PC-3 (cell line): ENCODE results near the gene CLEC5A. TPM values are rescaled to one million over a fixed set of nuclear protein-coding genes. Genes with fewer than 3 reads are reported as not detected.

Source experiments
- ATAC-seq: fragments of 200-7000 bp; cut with Tn5 transposase; 2 replicates; pipeline ENCODE4 v1.9.1; 2020; ENCODE audit warnings: mild to moderate bottlenecking, moderate library complexity
- BruUV-seq: library from RNA; stranded (reverse); fragments of 400-500 nt; replicated peaks from 2 replicates; lab custom pipeline; 2021; lab: Mats Ljungman, UMichigan
- CTCF ChIA-PET: fragments of 300-600 bp; sonication (Branson Sonifier 250); formaldehyde crosslinking; loops from one replicate; lab custom pipeline; 2022; ENCODE audit warnings: antibody characterized with exemption; lab: Charles Lee
- POLR2A ChIA-PET: fragments of 300-600 bp; sonication (Branson Sonifier 250); formaldehyde crosslinking; loops from one replicate; lab custom pipeline; 2022; ENCODE audit warnings: antibody characterized with exemption; ENCODE audit not compliant: unreplicated experiment; lab: Charles Lee
- DNase-seq: peaks from one replicate; pipeline ENCODE4 v3.0.0-alpha.2; 2015
- H2AFZ ChIP-seq: fragments of 300-600 bp; sonication (generic); 2 replicates; pipeline ENCODE4 v1.6.0; 2016; ENCODE audit warnings: antibody characterized with exemption, low read length
- H3F3A ChIP-seq: fragments of 300-600 bp; sonication (generic); one replicate; pipeline ENCODE4 v1.6.0; 2017; ENCODE audit warnings: antibody characterized with exemption, low read length, control low read depth, mild to moderate bottlenecking; ENCODE audit not compliant: unreplicated experiment
- H3K27ac ChIP-seq: fragments of 300-600 bp; sonication (generic); 2 replicates; pipeline ENCODE4 v1.5.1; 2016; ENCODE audit warnings: mild to moderate bottlenecking, low read length
- H3K27me3 ChIP-seq: fragments of 300-600 bp; sonication (generic); 2 replicates; pipeline ENCODE4 v1.6.1; 2016; ENCODE audit warnings: low read length, mixed read lengths
- H3K36me3 ChIP-seq: fragments of 300-600 bp; sonication (generic); 2 replicates; pipeline ENCODE4 v1.6.1; 2016; ENCODE audit warnings: low read depth, mixed run types, low read length, mixed read lengths
- H3K4me1 ChIP-seq: fragments of 300-600 bp; sonication (generic); 2 replicates; pipeline ENCODE4 v1.5.1; 2016; ENCODE audit warnings: low read length; ENCODE audit not compliant: insufficient read depth
- H3K4me2 ChIP-seq: fragments of 300-600 bp; sonication (generic); 2 replicates; pipeline ENCODE4 v1.6.0; 2016; ENCODE audit warnings: low read length
- H3K4me3 ChIP-seq: fragments of 300-600 bp; sonication (generic); 2 replicates; pipeline ENCODE4 v1.5.1; 2016; ENCODE audit warnings: mild to moderate bottlenecking, low read length, mixed read lengths
- H3K79me2 ChIP-seq: fragments of 300-600 bp; sonication (generic); 2 replicates; pipeline ENCODE4 v1.6.1; 2017; ENCODE audit warnings: low read length, mixed read lengths
- H3K9ac ChIP-seq: fragments of 300-600 bp; sonication (generic); 2 replicates; pipeline ENCODE4 v1.6.0; 2016; ENCODE audit warnings: mild to moderate bottlenecking, low read length
- H3K9me2 ChIP-seq: fragments of 300-600 bp; sonication (generic); replicated peaks from 2 replicates; pipeline ENCODE4 v1.6.1; 2016; ENCODE audit warnings: mixed run types, low read length, mixed read lengths
- H3K9me3 ChIP-seq: fragments of 300-600 bp; sonication (generic); 2 replicates; pipeline ENCODE4 v1.6.1; 2016; ENCODE audit warnings: low read length, mixed read lengths
- H4K20me1 ChIP-seq: fragments of 300-600 bp; sonication (generic); 2 replicates; pipeline ENCODE4 v1.6.1; 2016; ENCODE audit warnings: low read length, mixed read lengths
- CTCF ChIP-seq: fragments of 300-600 bp; sonication (generic); conservative IDR thresholded peaks from 2 replicates; pipeline ENCODE4 v1.5.1; 2017; ENCODE audit warnings: antibody characterized with exemption, low read depth, mild to moderate bottlenecking, low read length
- EZH2 ChIP-seq: fragments of 300-600 bp; sonication (generic); IDR thresholded peaks from one replicate; pipeline ENCODE4 v1.6.1; 2017; ENCODE audit warnings: antibody characterized with exemption, mild to moderate bottlenecking, low read length; ENCODE audit not compliant: unreplicated experiment
- EZH2phosphoT487 ChIP-seq: fragments of 300-600 bp; sonication (generic); IDR thresholded peaks from 2 replicates; pipeline ENCODE4 v1.6.1; 2018; ENCODE audit warnings: mild to moderate bottlenecking, antibody characterized with exemption, low read length, borderline replicate concordance
- intact Hi-C: fragments of 100-400 bp; cut with micrococcal nuclease; formaldehyde crosslinking; loops from 2 replicates; pipeline ENCODE4 v1.9.0; 2023
- total RNA-seq: library from RNA; depleted of rRNA; stranded (reverse); fragments of >200 nt; gene quantifications from 2 replicates; pipeline ENCODE4 v1.2.3, GENCODE V29; 2014

The CLEC5A gene
- total RNA-seq, 1 experiment from 2014 or later, result not detected

GRCh38 chr7:141954334-141954733, 7.6 kb upstream of the CLEC5A start:
- H3K9me2 ChIP-seq, result no peaks in the 10 kb centered on the region
- TF ChIP-seq CTCF (no peak), EZH2phosphoT487 (no peak), EZH2 (no peak)
- ATAC-seq, result no peak
- H3K36me3 ChIP-seq, result no peaks in the 10 kb centered on the region
- H3K4me2 ChIP-seq, result no peak overlapping the region
- ChIA-PET CTCF (no interaction called here), POLR2A (no interaction called here)
- H3K79me2 ChIP-seq, result no peaks in the 10 kb centered on the region
- no peak overlapping the region for H3K27ac ChIP-seq
- no peaks in the 10 kb centered on the region for H4K20me1 ChIP-seq
- BruUV-seq, result no TSS peak
- intact Hi-C loops, result no loop called here
- no peak overlapping the region for H3K4me3 ChIP-seq
- no peak for DNase-seq
- no peak overlapping the region for H2AFZ ChIP-seq
- H3F3A ChIP-seq, result no peaks in the 10 kb centered on the region
- H3K9ac ChIP-seq, result no peak overlapping the region
- H3K27me3 ChIP-seq, result peaks cover 13% of the 10 kb centered on the region; the same call in 1 of the 2 replicates
- no peaks in the 10 kb centered on the region for H3K4me1 ChIP-seq
- no peaks in the 10 kb centered on the region for H3K9me3 ChIP-seq

- H3K79me2 ChIP-seq, result no peaks in the 10 kb centered on the region
These were observed 5.7 kb upstream of the CLEC5A start for GRCh38 chr7:141952461-141952860.

GRCh38 chr7:141950806-141951205, 4.0 kb upstream of the CLEC5A start:
- H3K27ac ChIP-seq, result no peak overlapping the region
- ATAC-seq (no peak), DNase-seq (no peak)
- ChIA-PET POLR2A (no interaction called here), CTCF (no interaction called here)
- H3K36me3 ChIP-seq, result no peaks in the 10 kb centered on the region
- no peaks in the 10 kb centered on the region for H4K20me1 ChIP-seq
- intact Hi-C loops, result no loop called here
- no peaks in the 10 kb centered on the region for H3K4me1 ChIP-seq
- no peak overlapping the region for H3K4me2 ChIP-seq
- BruUV-seq, result no TSS peak
- H3K79me2 ChIP-seq, result no peaks in the 10 kb centered on the region
- H3F3A ChIP-seq, result no peaks in the 10 kb centered on the region
- TF ChIP-seq EZH2phosphoT487 (no peak), EZH2 (no peak), CTCF (no peak)
- H2AFZ ChIP-seq, result no peak overlapping the region
- no peak overlapping the region for H3K4me3 ChIP-seq
- H3K9ac ChIP-seq, result no peak overlapping the region
- no peaks in the 10 kb centered on the region for H3K9me2 ChIP-seq
- no peaks in the 10 kb centered on the region for H3K9me3 ChIP-seq
- H3K27me3 ChIP-seq, result no peaks in the 10 kb centered on the region

More at GRCh38 chr7:141952461-141952860, 5.7 kb upstream of the CLEC5A start:
- no peak overlapping the region for H2AFZ ChIP-seq
- intact Hi-C loops, result no loop called here
- no peaks in the 10 kb centered on the region for H3K36me3 ChIP-seq
- H3K4me2 ChIP-seq, result no peak overlapping the region
- no peaks in the 10 kb centered on the region for H3K9me3 ChIP-seq
- TF ChIP-seq EZH2, result no peak
- no peak for TF ChIP-seq CTCF
- no peak for TF ChIP-seq EZH2phosphoT487
- H3K9me2 ChIP-seq, result no peaks in the 10 kb centered on the region
- 0 out of 2 replicates have a peak, but pooled peaks cover 4% of the 10 kb centered on the region for H3K27me3 ChIP-seq
- H3K4me1 ChIP-seq, result no peaks in the 10 kb centered on the region
- H3F3A ChIP-seq, result no peaks in the 10 kb centered on the region
- POLR2A ChIA-PET, result no interaction called here
- no peak for ATAC-seq
- no peak overlapping the region for H3K9ac ChIP-seq
- H4K20me1 ChIP-seq, result no peaks in the 10 kb centered on the region
- no TSS peak for BruUV-seq
- no peak overlapping the region for H3K27ac ChIP-seq
- DNase-seq, result no peak
- no peak overlapping the region for H3K4me3 ChIP-seq
- CTCF ChIA-PET, result no interaction called here
